Keratinocyte (primary cell): ENCODE results near the gene LRCH3. TPM values are rescaled to one million over a fixed set of nuclear protein-coding genes. Genes with fewer than 3 reads are reported as not detected.

Experiments used
- DNase-seq: peaks from one replicate; pipeline ENCODE4 v3.0.0-alpha.2; 2011; ENCODE audit warnings: low read depth, missing footprints, low spot score
- FAIRE-seq: peaks from 2 replicates; lab custom pipeline; 2011; peaks lifted over from hg19 to GRCh38; lab: Jason Lieb, UNC
- H2AFZ ChIP-seq: 2 replicates; pipeline ENCODE4 v1.6.0; 2012; ENCODE audit warnings: low read length, control low read depth, inconsistent platforms; ENCODE audit not compliant: control insufficient read depth
- H3K27ac ChIP-seq: 2 replicates; pipeline ENCODE4 v1.5.1; 2011; ENCODE audit warnings: low read length; ENCODE audit not compliant: control insufficient read depth, insufficient read depth
- H3K27me3 ChIP-seq: 3 replicates; pipeline ENCODE4 v1.6.0; 2011; ENCODE audit warnings: low read length; ENCODE audit not compliant: control insufficient read depth, insufficient read depth; ENCODE audit errors: extremely low read depth
- H3K36me3 ChIP-seq, 2 experiments: 2 replicates in 1 of 2; 3 replicates in 1 of 2; pipeline ENCODE4 v1.5.1; 2011; ENCODE audit warnings: low read length in 2 of 2, mild to moderate bottlenecking in 1 of 2; ENCODE audit not compliant: control insufficient read depth in 2 of 2, insufficient read depth in 2 of 2; ENCODE audit errors: extremely low read depth in 1 of 2
- H3K4me1 ChIP-seq: 3 replicates; pipeline ENCODE4 v1.5.1; 2011; ENCODE audit warnings: low read length; ENCODE audit not compliant: control insufficient read depth, insufficient read depth; ENCODE audit errors: extremely low read depth
- H3K4me2 ChIP-seq: 3 replicates; pipeline ENCODE4 v1.6.0; 2011; ENCODE audit warnings: low read depth, low read length; ENCODE audit not compliant: control insufficient read depth, insufficient read depth; ENCODE audit errors: extremely low read depth
- H3K4me3 ChIP-seq, 3 experiments: fragments of 200-600 bp in 1 of 3; sonication (generic) in 1 of 3; 2 replicates in 2 of 3; 3 replicates in 1 of 3; pipeline ENCODE4 v1.5.1; 2011 to 2016; ENCODE audit warnings: low read length in 3 of 3, mild to moderate bottlenecking in 3 of 3, control low read depth in 2 of 3, inconsistent platforms in 1 of 3, low read depth in 1 of 3, mixed read lengths in 1 of 3, mixed run types in 1 of 3, moderate library complexity in 1 of 3; ENCODE audit not compliant: control insufficient read depth in 2 of 3, insufficient read depth in 2 of 3; ENCODE audit errors: extremely low read depth in 1 of 3
- H3K79me2 ChIP-seq: 2 replicates; pipeline ENCODE4 v1.6.0; 2012; ENCODE audit warnings: low read length; ENCODE audit not compliant: control insufficient read depth, insufficient read depth
- H3K9ac ChIP-seq: 3 replicates; pipeline ENCODE4 v1.6.0; 2011; ENCODE audit warnings: low read length; ENCODE audit not compliant: control insufficient read depth, insufficient read depth; ENCODE audit errors: extremely low read depth
- H3K9me1 ChIP-seq: 3 replicates; pipeline ENCODE4 v1.6.0; 2011; ENCODE audit warnings: low read length; ENCODE audit not compliant: control insufficient read depth, insufficient read depth; ENCODE audit errors: extremely low read depth
- H3K9me3 ChIP-seq: 2 replicates; pipeline ENCODE4 v1.5.1; 2012; ENCODE audit warnings: low read depth, low read length; ENCODE audit not compliant: control insufficient read depth
- H4K20me1 ChIP-seq: 3 replicates; pipeline ENCODE4 v1.6.0; 2011; ENCODE audit warnings: low read length; ENCODE audit not compliant: control insufficient read depth, insufficient read depth; ENCODE audit errors: extremely low read depth
- EZH2 ChIP-seq: IDR thresholded peaks from one replicate; pipeline ENCODE4 v1.6.1; 2012; ENCODE audit warnings: inconsistent platforms, mild to moderate bottlenecking, low read length, moderate library complexity
- dilution Hi-C: fragments of 300-500 bp; cut with MboI; formaldehyde crosslinking; loops from one replicate; pipeline ENCODE4 v1.7.0; 2020; ENCODE audit warnings: low sequenced_read_pairs; ENCODE audit not compliant: extremely low pct_ligation_motif_present
- polyA plus RNA-seq, 5 experiments: library from polyadenylated mRNA; depleted of rRNA in 3 of 5; stranded (reverse) in 3 of 5; stranded (forward) in 1 of 5; unstranded in 1 of 5; fragments of >200 nt; gene quantifications; 1 replicate in 1 of 5; 2 replicates in 3 of 5; 3 replicates in 1 of 5; pipeline versions ENCODE4 v1.2.1 to v1.2.3, GENCODE V29; 2011 to 2012; ENCODE audit warnings: missing spikeins in 2 of 5, low read depth in 1 of 5, low replicate concordance in 1 of 5
- TF ChIP-seq, protein P1 (sequence below), 3 experiments: IDR thresholded peaks in 1 of 3; conservative IDR thresholded peaks in 1 of 3; optimal IDR thresholded peaks in 1 of 3; 2 replicates in 2 of 3; 3 replicates in 1 of 3; pipeline versions ENCODE3 to v1.5.1; 2011; ENCODE audit warnings: low read length in 3 of 3, mild to moderate bottlenecking in 3 of 3, moderate library complexity in 2 of 3, control low read depth in 1 of 3, inconsistent platforms in 1 of 3; ENCODE audit not compliant: insufficient read depth in 2 of 3; ENCODE audit errors: extremely low read depth in 1 of 3

LRCH3 gene
- polyA plus RNA-seq, 1 donor (not counting 4 experiments of a cell fraction or from before 2014, with no cell fraction given): 50.2 TPM

GRCh38 chr3:197775317-197775716, 15.7 kb upstream of the LRCH3 start:
- Histone ChIP-seq H2AFZ (no peak overlapping the region), H3K36me3 (peaks cover 11 to 14% of the 10 kb centered on the region in 2 experiments), H3K9me3 (no peaks in the 10 kb centered on the region), H4K20me1 (no peaks in the 10 kb centered on the region), H3K9me1 (no peaks in the 10 kb centered on the region), H3K79me2 (no peaks in the 10 kb centered on the region), H3K4me3 (no peak overlapping the region), H3K4me1 (no peaks in the 10 kb centered on the region), H3K4me2 (no peak overlapping the region), H3K27me3 (no peaks in the 10 kb centered on the region), H3K9ac (no peak overlapping the region), H3K27ac (no peak overlapping the region)
- FAIRE-seq: no peak
- no peak for DNase-seq
- TF ChIP-seq EZH2: no peak
- TF ChIP-seq, protein P1, sequence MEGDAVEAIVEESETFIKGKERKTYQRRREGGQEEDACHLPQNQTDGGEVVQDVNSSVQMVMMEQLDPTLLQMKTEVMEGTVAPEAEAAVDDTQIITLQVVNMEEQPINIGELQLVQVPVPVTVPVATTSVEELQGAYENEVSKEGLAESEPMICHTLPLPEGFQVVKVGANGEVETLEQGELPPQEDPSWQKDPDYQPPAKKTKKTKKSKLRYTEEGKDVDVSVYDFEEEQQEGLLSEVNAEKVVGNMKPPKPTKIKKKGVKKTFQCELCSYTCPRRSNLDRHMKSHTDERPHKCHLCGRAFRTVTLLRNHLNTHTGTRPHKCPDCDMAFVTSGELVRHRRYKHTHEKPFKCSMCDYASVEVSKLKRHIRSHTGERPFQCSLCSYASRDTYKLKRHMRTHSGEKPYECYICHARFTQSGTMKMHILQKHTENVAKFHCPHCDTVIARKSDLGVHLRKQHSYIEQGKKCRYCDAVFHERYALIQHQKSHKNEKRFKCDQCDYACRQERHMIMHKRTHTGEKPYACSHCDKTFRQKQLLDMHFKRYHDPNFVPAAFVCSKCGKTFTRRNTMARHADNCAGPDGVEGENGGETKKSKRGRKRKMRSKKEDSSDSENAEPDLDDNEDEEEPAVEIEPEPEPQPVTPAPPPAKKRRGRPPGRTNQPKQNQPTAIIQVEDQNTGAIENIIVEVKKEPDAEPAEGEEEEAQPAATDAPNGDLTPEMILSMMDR (optimal IDR thresholded peaks at IDR 0.05 in 1 of 3, IDR thresholded peaks at IDR 0.05 in 1 of 3, conservative IDR thresholded peaks at IDR 0.05 in 1 of 3; ENCODE audit: extremely low read depth in 1 of 3, insufficient read depth in 2 of 3, low read length in 3 of 3): no peak
- dilution Hi-C loops: no loop called here

- no peak overlapping the region for H3K4me2 ChIP-seq
- H3K9me3 ChIP-seq: no peaks in the 10 kb centered on the region
- peaks cover 2% of the 10 kb centered on the region for H3K9me1 ChIP-seq
- dilution Hi-C loops: no loop called here
- H3K27ac ChIP-seq: no peak overlapping the region
- H3K4me1 ChIP-seq: no peaks in the 10 kb centered on the region
- no peak overlapping the region for H3K9ac ChIP-seq
- FAIRE-seq (no peak), DNase-seq (no peak)
- no peak overlapping the region for H2AFZ ChIP-seq
- H4K20me1 ChIP-seq: no peaks in the 10 kb centered on the region
- no peaks in the 10 kb centered on the region for H3K27me3 ChIP-seq
- H3K36me3 ChIP-seq: peaks cover 9 to 15% of the 10 kb centered on the region in 2 experiments
- H3K79me2 ChIP-seq: no peaks in the 10 kb centered on the region
- TF ChIP-seq EZH2: no peak
- TF ChIP-seq, protein P1 (optimal IDR thresholded peaks at IDR 0.05 in 1 of 3, IDR thresholded peaks at IDR 0.05 in 1 of 3, conservative IDR thresholded peaks at IDR 0.05 in 1 of 3; ENCODE audit: extremely low read depth in 1 of 3, insufficient read depth in 2 of 3, low read length in 3 of 3): no peak
- H3K4me3 ChIP-seq: no peak overlapping the region
Measured at GRCh38 chr3:197782230-197782629, 8.8 kb upstream of the LRCH3 start.
